Panc1 (cell line): ENCODE results near the gene PLPPR2. TPM values are rescaled to one million over a fixed set of nuclear protein-coding genes. Genes with fewer than 3 reads are reported as not detected.

Source experiments
- ATAC-seq: fragments of 200-7000 bp; cut with Tn5 transposase; 2 replicates; pipeline ENCODE4 v1.9.1; 2020; ENCODE audit warnings: mild to moderate bottlenecking, moderate library complexity
- BruUV-seq: library from RNA; stranded (reverse); fragments of 400-500 nt; replicated peaks from 2 replicates; lab custom pipeline; 2021; lab: Mats Ljungman, UMichigan
- CTCF ChIA-PET: fragments of 300-600 bp; sonication (Branson Sonifier 250); formaldehyde crosslinking; loops from one replicate; lab custom pipeline; 2022; ENCODE audit warnings: antibody characterized with exemption; lab: Charles Lee
- POLR2A ChIA-PET: fragments of 300-600 bp; sonication (Branson Sonifier 250); formaldehyde crosslinking; loops from one replicate; lab custom pipeline; 2022; ENCODE audit warnings: antibody characterized with exemption; lab: Charles Lee
- DNase-seq: peaks from one replicate; pipeline ENCODE4 v3.0.0-alpha.2; 2010; ENCODE audit warnings: low read depth, low spot score
- H3K27ac ChIP-seq: 2 replicates; pipeline ENCODE4 v1.5.1; 2011; ENCODE audit warnings: mild to moderate bottlenecking, low read length, inconsistent platforms
- H3K27me3 ChIP-seq: fragments of 200-500 bp; sonication (Bioruptor generic); 2 replicates; pipeline ENCODE4 v1.6.0; 2014; ENCODE audit warnings: low read length, inconsistent platforms; ENCODE audit not compliant: control insufficient read depth, insufficient read depth
- H3K36me3 ChIP-seq: fragments of 200-500 bp; sonication (Bioruptor generic); 2 replicates; pipeline ENCODE4 v1.5.1; 2014; ENCODE audit warnings: inconsistent platforms, mild to moderate bottlenecking, low read length, moderate library complexity; ENCODE audit not compliant: control insufficient read depth, insufficient read depth
- H3K4me1 ChIP-seq: 2 replicates; pipeline ENCODE4 v1.5.1; 2011; ENCODE audit warnings: inconsistent platforms, mild to moderate bottlenecking, low read length, moderate library complexity; ENCODE audit not compliant: control insufficient read depth, insufficient read depth
- H3K4me3 ChIP-seq, 2 experiments: 2 replicates each; pipeline ENCODE4 v1.5.1; 2011 to 2012; ENCODE audit warnings: low read depth in 2 of 2, low read length in 2 of 2, mild to moderate bottlenecking in 2 of 2, inconsistent platforms in 1 of 2, moderate library complexity in 1 of 2
- H3K9me3 ChIP-seq: fragments of 200-500 bp; sonication (Bioruptor generic); 2 replicates; pipeline ENCODE4 v1.5.1; 2014; ENCODE audit warnings: low read depth, mild to moderate bottlenecking, inconsistent platforms, low read length, moderate library complexity; ENCODE audit not compliant: control insufficient read depth, insufficient read depth
- POLR2AphosphoS5 ChIP-seq: IDR thresholded peaks from 2 replicates; pipeline ENCODE4 v1.6.1; 2012; ENCODE audit warnings: mild to moderate bottlenecking, low read depth, low read length, moderate library complexity
- REST ChIP-seq, 2 experiments: IDR thresholded peaks; 2 replicates each; pipeline ENCODE4 v1.6.1; 2011 to 2012; ENCODE audit warnings: low read depth in 2 of 2, control low read depth in 1 of 2, low read length in 1 of 2, mild to moderate bottlenecking in 1 of 2, moderate library complexity in 1 of 2; ENCODE audit not compliant: insufficient read depth in 1 of 2
- SIN3A ChIP-seq: IDR thresholded peaks from 2 replicates; pipeline ENCODE4 v1.6.1; 2012; ENCODE audit warnings: low read depth, mild to moderate bottlenecking, low read length, moderate library complexity, borderline replicate concordance; ENCODE audit not compliant: insufficient read depth
- TCF7L2 ChIP-seq: IDR thresholded peaks from 2 replicates; pipeline ENCODE4 v1.6.1; 2011; ENCODE audit warnings: mild to moderate bottlenecking, low read depth, low read length, inconsistent platforms
- in situ Hi-C: cut with HindIII; loops from 2 replicates; pipeline ENCODE4 v1.10.0; 2016; ENCODE audit warnings: low sequenced_read_pairs, low pct_unique_long_range_greater_than_20kb
- intact Hi-C: fragments of 100-400 bp; cut with micrococcal nuclease; formaldehyde crosslinking; loops from one replicate; pipeline ENCODE4 v1.10.0; 2022; ENCODE audit not compliant: unreplicated experiment
- total RNA-seq: library from RNA; stranded (reverse); gene quantifications from one replicate; pipeline ENCODE4 v1.2.1, GENCODE V29; 2021; ENCODE audit not compliant: unreplicated experiment
- TF ChIP-seq, protein P1 (sequence below): fragments of 450-650 bp; IDR thresholded peaks from 2 replicates; pipeline ENCODE4 v1.5.1; 2017; ENCODE audit warnings: mild to moderate bottlenecking

PLPPR2 gene
- total RNA-seq, 1 experiment from 2014 or later: 43.3 TPM

DNA sequence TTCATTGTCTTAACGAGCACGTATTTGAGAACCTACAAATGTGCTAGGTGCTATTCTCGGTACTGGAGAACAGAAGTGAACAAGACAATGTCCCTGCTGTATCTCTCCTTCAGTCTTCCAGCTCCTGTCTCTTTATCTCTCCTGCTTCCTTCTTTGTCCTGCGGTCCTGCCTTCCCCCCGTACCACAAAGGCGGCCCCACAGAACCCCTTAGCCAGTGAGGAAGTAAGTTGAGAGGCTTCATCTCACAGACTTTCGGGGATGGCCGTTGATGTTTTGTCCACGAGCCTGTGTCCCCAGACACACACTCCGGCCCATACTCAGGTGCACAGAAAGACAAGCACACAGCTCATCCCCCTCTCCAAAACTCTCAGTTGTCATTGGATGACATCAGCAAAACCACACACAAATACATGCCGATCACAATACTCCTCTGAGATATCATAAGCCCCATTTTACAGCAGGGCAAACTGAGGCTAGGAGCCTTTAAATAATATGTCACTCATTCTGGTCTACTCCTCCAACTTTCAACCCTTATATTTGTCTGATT lies 18.7 kb downstream of the PLPPR2 start:
- CTCF ChIA-PET: interaction anchor here (1.8 kb wide), 1 partner anchor 80 kb away, joined by 5 read pairs; no protein-coding TSS in a partner anchor
- TF ChIP-seq REST (IDR thresholded peaks at IDR 0.05; ENCODE audit: insufficient read depth in 1 of 2, low read depth in 2 of 2, low read length in 1 of 2) (no peak), SIN3A (no peak), POLR2AphosphoS5 (no peak), TCF7L2 (no peak)
- TF ChIP-seq, protein P1, sequence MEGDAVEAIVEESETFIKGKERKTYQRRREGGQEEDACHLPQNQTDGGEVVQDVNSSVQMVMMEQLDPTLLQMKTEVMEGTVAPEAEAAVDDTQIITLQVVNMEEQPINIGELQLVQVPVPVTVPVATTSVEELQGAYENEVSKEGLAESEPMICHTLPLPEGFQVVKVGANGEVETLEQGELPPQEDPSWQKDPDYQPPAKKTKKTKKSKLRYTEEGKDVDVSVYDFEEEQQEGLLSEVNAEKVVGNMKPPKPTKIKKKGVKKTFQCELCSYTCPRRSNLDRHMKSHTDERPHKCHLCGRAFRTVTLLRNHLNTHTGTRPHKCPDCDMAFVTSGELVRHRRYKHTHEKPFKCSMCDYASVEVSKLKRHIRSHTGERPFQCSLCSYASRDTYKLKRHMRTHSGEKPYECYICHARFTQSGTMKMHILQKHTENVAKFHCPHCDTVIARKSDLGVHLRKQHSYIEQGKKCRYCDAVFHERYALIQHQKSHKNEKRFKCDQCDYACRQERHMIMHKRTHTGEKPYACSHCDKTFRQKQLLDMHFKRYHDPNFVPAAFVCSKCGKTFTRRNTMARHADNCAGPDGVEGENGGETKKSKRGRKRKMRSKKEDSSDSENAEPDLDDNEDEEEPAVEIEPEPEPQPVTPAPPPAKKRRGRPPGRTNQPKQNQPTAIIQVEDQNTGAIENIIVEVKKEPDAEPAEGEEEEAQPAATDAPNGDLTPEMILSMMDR: no peak
- DNase-seq: no peak
- POLR2A ChIA-PET: interaction anchor here (1.4 kb wide), 1 partner anchor 29 kb away, joined by 8 read pairs; no protein-coding TSS in a partner anchor
- ATAC-seq: no peak
- Histone ChIP-seq H3K36me3 (no peaks in the 10 kb centered on the region), H3K4me3 (peak overlapping the region; percentile 62 to 68), H3K9me3 (no peaks in the 10 kb centered on the region), H3K4me1 (peaks cover 28% of the 10 kb centered on the region), H3K27me3 (no peaks in the 10 kb centered on the region), H3K27ac (peak overlapping the region; percentile 88)
- BruUV-seq: no TSS peak
- in situ Hi-C loops (no loop called here), intact Hi-C loops (no loop called here)

GRCh38 chr19:11374433-11375142 lies 19.4 kb downstream of the PLPPR2 start, which contains the start of gene SWSAP1:
Gene SWSAP1 (plus strand): TSS chr19:11374666. CDS start chr19:11374681, 15 bp downstream.
- ATAC-seq: peak; percentile 94
- Histone ChIP-seq H3K4me1 (peaks cover 29% of the 10 kb centered on the region), H3K27ac (peak within 1 kb of the TSS; percentile 88), H3K36me3 (no peaks in the 10 kb centered on the region), H3K27me3 (no peaks in the 10 kb centered on the region), H3K9me3 (no peaks in the 10 kb centered on the region), H3K4me3 (peak within 1 kb of the TSS; percentile 62 to 73)
- in situ Hi-C loops: no loop called here
- peak; percentile 97 for DNase-seq
- POLR2A ChIA-PET: interaction anchor here (0.5 to 1.4 kb wide), 2 partner anchors 30 to 114 kb away, joined by 4 to 8 read pairs; no protein-coding TSS in a partner anchor
- CTCF ChIA-PET: interaction anchor here (0.6 to 1.8 kb wide), 4 partner anchors 14 to 108 kb away, joined by 4 to 5 read pairs (median 5); no protein-coding TSS in a partner anchor
- TF ChIP-seq SIN3A (no peak), POLR2AphosphoS5 (peak; percentile 77), REST (IDR thresholded peaks at IDR 0.05; ENCODE audit: insufficient read depth in 1 of 2, low read depth in 2 of 2, low read length in 1 of 2) (no peak), TCF7L2 (peak; percentile 95)
- TF ChIP-seq, protein P1: no peak
- BruUV-seq: no TSS peak
- intact Hi-C loops: no loop called here
